ENCODE data around the gene GOLGA8A. TPM values are rescaled to one million over a fixed set of nuclear protein-coding genes. Genes with fewer than 3 reads are reported as not detected.
"Not testable (repeated sequence)": the region's sequence is repeated elsewhere in the genome, so short reads cannot be mapped to it uniquely, and the experiment has no call there.

GOLGA8A gene
- total RNA-seq, 1 experiment from 2014 or later: 55.0 TPM

DNA sequence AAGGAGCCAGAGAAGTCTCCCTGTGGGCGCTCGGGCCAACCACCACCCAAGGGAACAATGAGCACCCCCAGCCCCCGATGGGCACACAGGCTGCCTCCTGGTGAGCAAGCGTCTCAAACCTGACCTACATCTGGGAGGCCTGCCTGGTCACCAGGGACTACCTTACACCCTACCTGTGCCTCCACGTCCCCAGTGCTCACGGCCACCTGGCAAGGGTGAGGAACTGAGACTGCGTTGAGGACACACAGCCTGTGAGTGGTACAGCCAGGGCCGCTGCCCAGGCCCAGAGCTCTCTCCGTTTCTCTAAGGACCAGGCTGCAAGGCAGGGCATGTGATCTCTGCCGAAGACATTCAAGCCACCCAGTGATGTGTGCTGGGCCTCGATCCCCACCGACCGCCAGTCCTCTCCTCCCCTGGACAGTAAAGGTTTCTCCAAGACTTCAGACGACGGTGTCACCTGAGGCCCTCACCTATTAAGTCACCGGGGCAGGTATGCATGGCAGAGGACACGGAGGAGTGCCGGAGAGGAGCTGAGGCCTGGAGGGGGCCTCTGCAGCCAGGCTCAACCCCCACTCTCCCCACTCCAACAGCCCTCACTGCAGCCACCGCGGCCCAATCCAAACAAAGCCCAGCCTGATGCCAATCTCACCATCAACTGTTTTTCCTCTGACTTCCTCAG is 2.8 kb downstream of the GOLGA8A start:
- no TSS peak for BruUV-seq (replicated peaks)
- POLR2A ChIA-PET (ENCODE audit: low non-redundant PET): no interaction called here

GRCh38 chr15:34433956-34434626 is 3.5 kb downstream of the GOLGA8A start:
- DNase-seq (ENCODE audit: low spot score); H3K4me1 ChIP-seq (ENCODE audit: insufficient read depth, low read length, poor library complexity, severe bottlenecking); intact Hi-C loops (cut with micrococcal nuclease; ENCODE audit: unreplicated experiment); H3K36me3 ChIP-seq (ENCODE audit: insufficient read depth, low read length, poor library complexity, severe bottlenecking); POLR2A ChIA-PET (ENCODE audit: low non-redundant PET); H3K4me3 ChIP-seq (ENCODE audit: low read depth, low read length, poor library complexity, severe bottlenecking); H3K27ac ChIP-seq (ENCODE audit: low read depth, low read length, poor library complexity, severe bottlenecking); CTCF ChIA-PET; H3K9me3 ChIP-seq (ENCODE audit: low read depth, low read length, poor library complexity, severe bottlenecking); BruUV-seq (replicated peaks): not testable (repeated sequence)
- peaks cover 11% of the 10 kb centered on the region for H3K27me3 ChIP-seq (replicated peaks; ENCODE audit: insufficient read depth, low read depth, low read length, poor library complexity)

More for the DNA sequence above, 2.8 kb downstream of the GOLGA8A start:
- no peaks in the 10 kb centered on the region for H3K4me1 ChIP-seq (ENCODE audit: insufficient read depth, low read length, poor library complexity, severe bottlenecking)
- no peak for TF ChIP-seq EZH2 (IDR thresholded peaks at IDR 0.05; ENCODE audit: borderline replicate concordance, low read depth, low read length, poor library complexity, severe bottlenecking)
- no peak for TF ChIP-seq CTCF (conservative IDR thresholded peaks at IDR 0.05; ENCODE audit: low read depth, low read length)
- CTCF ChIA-PET: no interaction called here
- H3K36me3 ChIP-seq (ENCODE audit: insufficient read depth, low read length, poor library complexity, severe bottlenecking): no peaks in the 10 kb centered on the region
- H3K27me3 ChIP-seq (replicated peaks; ENCODE audit: insufficient read depth, low read depth, low read length, poor library complexity): peaks cover 15% of the 10 kb centered on the region
- intact Hi-C loops (cut with micrococcal nuclease; ENCODE audit: unreplicated experiment): no loop called here
- no peak overlapping the region for H3K27ac ChIP-seq (ENCODE audit: low read depth, low read length, poor library complexity, severe bottlenecking)
- no peak overlapping the region for H3K4me3 ChIP-seq (ENCODE audit: low read depth, low read length, poor library complexity, severe bottlenecking)
- no peaks in the 10 kb centered on the region for H3K9me3 ChIP-seq (ENCODE audit: low read depth, low read length, poor library complexity, severe bottlenecking)
- no peak for DNase-seq (ENCODE audit: low spot score)

- H3K4me3 ChIP-seq (ENCODE audit: low read depth, low read length, poor library complexity, severe bottlenecking); POLR2A ChIA-PET (ENCODE audit: low non-redundant PET); intact Hi-C loops (cut with micrococcal nuclease; ENCODE audit: unreplicated experiment); H3K27ac ChIP-seq (ENCODE audit: low read depth, low read length, poor library complexity, severe bottlenecking); BruUV-seq (replicated peaks); CTCF ChIA-PET; H3K9me3 ChIP-seq (ENCODE audit: low read depth, low read length, poor library complexity, severe bottlenecking); DNase-seq (ENCODE audit: low spot score); H3K4me1 ChIP-seq (ENCODE audit: insufficient read depth, low read length, poor library complexity, severe bottlenecking); H3K27me3 ChIP-seq (replicated peaks; ENCODE audit: insufficient read depth, low read depth, low read length, poor library complexity); H3K36me3 ChIP-seq (ENCODE audit: insufficient read depth, low read length, poor library complexity, severe bottlenecking): not testable (repeated sequence)
Measured at GRCh38 chr15:34430642-34431041, 7.0 kb downstream of the GOLGA8A start.

GRCh38 chr15:34423425-34424090 is 14.1 kb downstream of the GOLGA8A start:
- H3K4me1 ChIP-seq (ENCODE audit: insufficient read depth, low read length, poor library complexity, severe bottlenecking); H3K4me3 ChIP-seq (ENCODE audit: low read depth, low read length, poor library complexity, severe bottlenecking); DNase-seq (ENCODE audit: low spot score); POLR2A ChIA-PET (ENCODE audit: low non-redundant PET); H3K9me3 ChIP-seq (ENCODE audit: low read depth, low read length, poor library complexity, severe bottlenecking); CTCF ChIA-PET; BruUV-seq (replicated peaks); H3K36me3 ChIP-seq (ENCODE audit: insufficient read depth, low read length, poor library complexity, severe bottlenecking); intact Hi-C loops (cut with micrococcal nuclease; ENCODE audit: unreplicated experiment); H3K27me3 ChIP-seq (replicated peaks; ENCODE audit: insufficient read depth, low read depth, low read length, poor library complexity); H3K27ac ChIP-seq (ENCODE audit: low read depth, low read length, poor library complexity, severe bottlenecking): not testable (repeated sequence)

DNA sequence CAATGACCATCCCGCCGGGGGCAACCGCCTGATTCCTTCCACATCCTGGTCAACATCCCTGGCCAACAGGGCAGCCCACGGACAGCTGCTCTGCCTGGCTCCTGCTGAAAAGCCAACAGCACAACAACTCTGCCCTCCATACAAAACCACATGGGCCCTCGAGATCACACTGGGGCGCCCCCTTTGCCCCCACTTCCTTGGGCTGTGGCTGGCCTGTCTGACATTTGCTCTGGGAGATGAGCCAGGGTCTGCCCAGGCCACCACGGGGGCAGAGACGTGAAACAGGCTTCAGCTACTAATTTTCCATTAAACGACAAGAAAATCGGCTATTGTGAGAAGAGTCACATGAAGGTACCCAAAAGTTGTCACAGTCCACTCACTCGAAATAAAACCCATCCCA is 16.7 kb downstream of the GOLGA8A start:
- intact Hi-C loops (cut with micrococcal nuclease; ENCODE audit: unreplicated experiment); H3K36me3 ChIP-seq (ENCODE audit: insufficient read depth, low read length, poor library complexity, severe bottlenecking); CTCF ChIA-PET; DNase-seq (ENCODE audit: low spot score); H3K27ac ChIP-seq (ENCODE audit: low read depth, low read length, poor library complexity, severe bottlenecking); H3K4me1 ChIP-seq (ENCODE audit: insufficient read depth, low read length, poor library complexity, severe bottlenecking); H3K27me3 ChIP-seq (replicated peaks; ENCODE audit: insufficient read depth, low read depth, low read length, poor library complexity); POLR2A ChIA-PET (ENCODE audit: low non-redundant PET); BruUV-seq (replicated peaks); H3K9me3 ChIP-seq (ENCODE audit: low read depth, low read length, poor library complexity, severe bottlenecking); H3K4me3 ChIP-seq (ENCODE audit: low read depth, low read length, poor library complexity, severe bottlenecking): not testable (repeated sequence)

GRCh38 chr15:34418435-34418834 is 19.2 kb downstream of the GOLGA8A start:
- BruUV-seq (replicated peaks); H3K4me3 ChIP-seq (ENCODE audit: low read depth, low read length, poor library complexity, severe bottlenecking); H3K27ac ChIP-seq (ENCODE audit: low read depth, low read length, poor library complexity, severe bottlenecking); intact Hi-C loops (cut with micrococcal nuclease; ENCODE audit: unreplicated experiment); H3K36me3 ChIP-seq (ENCODE audit: insufficient read depth, low read length, poor library complexity, severe bottlenecking); H3K4me1 ChIP-seq (ENCODE audit: insufficient read depth, low read length, poor library complexity, severe bottlenecking); H3K9me3 ChIP-seq (ENCODE audit: low read depth, low read length, poor library complexity, severe bottlenecking); CTCF ChIA-PET; H3K27me3 ChIP-seq (replicated peaks; ENCODE audit: insufficient read depth, low read depth, low read length, poor library complexity); POLR2A ChIA-PET (ENCODE audit: low non-redundant PET); DNase-seq (ENCODE audit: low spot score): not testable (repeated sequence)
